CD4-positive, alpha-beta T cell treated with Interleukin-15 for 4 hours (primary cell): ENCODE measurements around the gene MTF2.
"Not testable (repeated sequence)": the region's sequence is repeated elsewhere in the genome, so short reads cannot be mapped to it uniquely, and the experiment has no call there.

Experiments
- DNase-seq: peaks from one replicate; pipeline ENCODE4 v3.0.0-alpha.2; 2020; ENCODE audit warnings: low spot score

MTF2 gene

DNA sequence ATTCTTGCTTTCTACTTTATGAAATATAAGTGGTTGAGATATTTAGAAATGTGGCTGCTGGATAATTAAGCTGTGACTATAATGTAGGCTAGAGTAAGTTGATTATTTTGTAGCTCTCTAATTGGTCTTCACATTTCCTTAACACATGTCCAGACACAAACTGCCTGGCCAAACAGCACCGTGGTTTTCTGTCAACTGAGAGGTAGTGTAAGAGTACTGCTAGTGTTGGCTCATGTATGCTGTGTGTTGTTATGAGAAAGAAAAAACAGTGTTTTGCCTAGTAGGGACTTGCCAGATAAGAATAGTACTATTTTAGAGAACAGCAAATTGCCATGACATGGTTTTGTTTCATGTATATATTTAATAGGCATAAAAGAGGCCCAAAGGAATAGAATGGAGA lies 64.1 kb downstream of the MTF2 start:
- DNase-seq: no peak

DNA sequence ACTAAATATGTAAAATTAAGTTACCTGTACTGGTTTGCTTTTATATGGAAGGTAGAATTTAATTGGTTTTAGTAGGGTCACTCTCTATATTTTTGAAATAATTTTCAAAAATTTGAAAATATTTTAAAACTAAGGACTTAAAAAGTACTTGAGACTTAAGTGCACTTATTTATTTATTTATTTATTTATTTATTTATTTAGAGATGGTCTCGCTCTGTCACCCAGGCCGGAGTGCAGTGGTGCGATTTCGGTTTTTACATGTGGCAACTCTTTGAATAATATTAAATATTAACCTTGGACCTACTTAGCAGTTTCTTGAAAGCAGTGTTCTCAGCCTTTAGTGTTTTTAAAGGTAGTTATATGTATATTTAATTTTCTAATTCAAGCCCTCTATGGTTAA lies 64.7 kb downstream of the MTF2 start:
- DNase-seq: no peak

DNA sequence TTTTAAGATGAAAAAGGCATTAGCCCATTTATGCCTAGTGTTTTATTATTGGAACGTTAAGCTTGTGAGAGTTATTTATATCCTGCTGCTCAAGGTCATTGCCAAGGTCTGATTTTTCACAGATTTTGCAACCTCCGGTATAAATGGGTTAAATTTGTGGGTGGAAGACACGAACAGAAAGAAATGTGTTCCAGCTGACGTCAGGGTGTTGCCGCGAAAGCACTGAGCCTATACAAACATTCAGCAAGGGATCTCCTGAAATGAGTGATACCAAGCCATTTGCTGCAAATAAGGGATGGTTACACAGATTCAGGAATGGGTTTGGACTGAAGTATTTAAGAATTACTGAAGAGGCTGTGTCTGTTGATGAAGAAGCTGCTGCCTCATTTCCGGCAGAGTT lies 68.9 kb downstream of the MTF2 start:
- no peak for DNase-seq

DNA sequence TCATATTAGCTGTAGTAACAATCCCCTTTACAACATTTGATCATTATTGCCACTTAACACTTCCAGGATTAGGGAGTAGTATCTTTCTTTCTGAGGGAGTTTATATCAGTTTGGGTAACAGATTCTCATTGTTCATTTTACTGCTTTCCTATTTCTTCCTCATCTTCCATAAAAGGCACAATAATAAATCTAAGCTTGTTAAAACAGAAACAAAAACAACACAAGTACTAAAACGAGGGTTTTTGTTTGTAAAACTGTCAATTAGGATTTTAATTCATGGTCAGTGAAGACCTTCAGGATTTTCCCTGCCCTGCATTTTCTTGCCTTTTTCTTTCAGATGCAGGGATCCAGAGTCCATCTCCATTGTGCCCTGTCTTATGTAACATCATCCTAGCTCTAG lies 71.6 kb downstream of the MTF2 start:
- no peak for DNase-seq

- DNase-seq: no peak
These were observed 72.4 kb downstream of the MTF2 start for GRCh38 chr1:93151474-93151873.

- DNase-seq: no peak
These were observed 73.8 kb downstream of the MTF2 start for GRCh38 chr1:93152835-93153234.

- DNase-seq: no peak
These were observed 75.8 kb downstream of the MTF2 start for GRCh38 chr1:93154898-93155297.

GRCh38 chr1:93155335-93155734 lies 76.3 kb downstream of the MTF2 start:
- DNase-seq: no peak

DNA sequence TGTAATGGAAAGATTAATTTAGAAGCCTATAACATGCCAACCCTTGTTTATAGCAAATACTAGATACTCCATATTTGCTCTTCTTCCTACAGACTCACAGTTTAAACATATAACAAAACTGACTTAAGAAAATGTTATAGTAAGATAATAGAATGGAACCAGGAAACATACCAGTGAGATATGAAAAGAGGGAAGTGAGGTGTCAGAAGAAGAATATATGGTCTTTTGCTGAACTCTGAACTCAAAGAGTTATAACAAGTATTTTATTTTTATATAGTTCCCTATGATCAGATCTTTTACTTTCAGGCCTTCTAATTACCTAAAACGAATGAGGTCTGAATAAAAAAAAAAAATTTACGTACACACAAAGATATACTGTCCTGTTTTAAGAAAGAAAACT lies 80.3 kb downstream of the MTF2 start:
- no peak for DNase-seq

- DNase-seq: not testable (repeated sequence)
These were observed 84.2 kb downstream of the MTF2 start for GRCh38 chr1:93163314-93163713.

DNA sequence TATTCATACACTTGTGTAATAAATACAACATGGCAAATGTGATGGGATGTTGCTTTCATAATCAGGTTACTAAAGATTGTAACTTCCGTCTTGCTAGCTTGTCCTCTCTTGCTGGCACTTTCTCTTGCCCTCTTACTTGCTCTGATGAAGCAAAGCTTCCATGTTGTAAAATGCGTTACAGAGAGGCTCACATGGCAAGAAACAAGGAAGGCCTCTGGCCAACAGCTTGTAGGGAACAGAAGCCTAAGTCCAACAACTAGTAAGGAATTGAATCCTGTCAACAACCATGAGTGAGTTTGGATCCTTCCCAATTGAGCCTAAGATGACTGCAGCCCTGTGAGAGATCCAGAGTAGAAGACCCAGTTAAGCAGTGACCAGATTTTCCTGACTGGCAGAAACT lies 85.7 kb downstream of the MTF2 start:
- DNase-seq: no peak

GRCh38 chr1:93165895-93166294 lies 86.8 kb downstream of the MTF2 start:
- DNase-seq: not testable (repeated sequence)

DNA sequence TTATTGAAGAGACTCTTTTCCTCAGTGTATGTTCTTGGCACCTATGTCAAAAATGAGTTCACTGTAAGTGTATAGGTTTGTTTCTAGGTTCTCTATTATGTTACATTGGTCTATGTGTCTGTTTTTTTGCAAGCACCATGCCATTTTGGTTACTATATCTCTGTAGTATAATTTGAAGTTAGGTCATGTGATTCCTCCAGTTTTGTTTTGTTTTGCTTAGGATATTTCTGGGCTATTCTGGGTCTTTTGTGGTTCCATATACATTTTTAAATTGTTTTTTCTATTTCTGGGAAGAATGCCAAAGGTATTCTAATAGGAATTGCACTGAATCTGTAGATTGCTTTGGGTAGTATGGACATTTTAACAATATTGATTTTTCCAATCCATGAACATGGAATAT lies 87.9 kb downstream of the MTF2 start:
- DNase-seq: no peak

- DNase-seq: not testable (repeated sequence)
These were observed 91.1 kb downstream of the MTF2 start for GRCh38 chr1:93170141-93170678.

GRCh38 chr1:93171549-93172034 lies 92.5 kb downstream of the MTF2 start:
- no peak for DNase-seq

DNA sequence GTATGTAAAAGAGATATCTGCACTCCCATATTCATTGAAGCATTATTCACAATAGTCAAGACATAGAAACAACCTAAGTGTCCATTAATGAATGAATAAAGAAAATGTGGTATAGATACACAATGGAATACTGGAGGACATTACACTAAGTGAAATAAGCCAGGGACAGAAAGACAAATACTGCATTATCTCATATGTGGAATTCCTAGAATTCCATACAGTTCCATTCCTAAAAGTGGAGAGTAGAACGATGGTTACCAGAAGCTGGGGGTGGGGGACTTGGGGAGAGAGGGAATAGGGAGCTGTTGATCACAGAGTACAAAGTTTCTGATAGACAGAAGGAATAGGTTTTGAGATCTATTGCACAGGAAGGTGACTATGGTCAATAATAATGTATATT lies 93.7 kb downstream of the MTF2 start:
- no peak for DNase-seq

DNA sequence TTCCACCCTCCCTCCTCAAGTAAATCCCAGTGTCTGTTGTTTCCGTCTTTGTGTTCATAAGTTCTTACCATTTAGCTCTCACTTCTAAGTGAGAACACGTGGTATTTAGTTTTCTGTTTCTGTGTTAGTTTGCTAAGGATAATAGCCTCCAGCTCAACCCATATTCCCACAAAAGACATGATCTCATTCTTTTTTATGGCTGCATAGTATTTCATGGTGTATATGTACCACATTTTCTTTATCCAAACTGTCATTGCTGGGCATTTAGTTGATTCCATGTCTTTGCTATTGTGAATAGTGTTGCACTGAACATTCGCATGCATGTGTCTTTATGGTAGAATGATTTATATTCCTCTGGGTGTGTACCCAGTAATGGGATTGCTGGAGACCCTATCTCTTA lies 95.6 kb downstream of the MTF2 start:
- DNase-seq: not testable (repeated sequence)

GRCh38 chr1:93177991-93178390 lies 98.9 kb downstream of the MTF2 start:
- no peak for DNase-seq

DNA sequence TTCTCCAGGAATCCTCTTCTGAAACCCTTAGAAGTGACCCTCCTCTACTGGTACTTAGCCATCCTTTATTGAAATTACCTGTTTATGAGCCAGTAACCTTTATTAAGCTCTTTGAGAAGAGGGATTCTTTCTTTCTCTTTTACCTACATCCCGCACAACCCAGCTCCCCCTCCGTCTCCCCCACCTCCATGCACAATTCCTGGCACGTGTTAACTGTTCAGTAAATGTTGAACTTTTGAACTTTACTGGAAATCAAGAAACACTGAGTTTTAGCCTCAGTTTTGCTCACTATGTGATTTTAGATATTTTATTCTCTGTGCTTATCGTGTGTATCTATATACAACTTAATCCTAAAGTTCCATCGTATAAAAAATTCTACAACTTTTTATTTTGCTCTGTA lies 99.3 kb downstream of the MTF2 start:
- no peak for DNase-seq

DNA sequence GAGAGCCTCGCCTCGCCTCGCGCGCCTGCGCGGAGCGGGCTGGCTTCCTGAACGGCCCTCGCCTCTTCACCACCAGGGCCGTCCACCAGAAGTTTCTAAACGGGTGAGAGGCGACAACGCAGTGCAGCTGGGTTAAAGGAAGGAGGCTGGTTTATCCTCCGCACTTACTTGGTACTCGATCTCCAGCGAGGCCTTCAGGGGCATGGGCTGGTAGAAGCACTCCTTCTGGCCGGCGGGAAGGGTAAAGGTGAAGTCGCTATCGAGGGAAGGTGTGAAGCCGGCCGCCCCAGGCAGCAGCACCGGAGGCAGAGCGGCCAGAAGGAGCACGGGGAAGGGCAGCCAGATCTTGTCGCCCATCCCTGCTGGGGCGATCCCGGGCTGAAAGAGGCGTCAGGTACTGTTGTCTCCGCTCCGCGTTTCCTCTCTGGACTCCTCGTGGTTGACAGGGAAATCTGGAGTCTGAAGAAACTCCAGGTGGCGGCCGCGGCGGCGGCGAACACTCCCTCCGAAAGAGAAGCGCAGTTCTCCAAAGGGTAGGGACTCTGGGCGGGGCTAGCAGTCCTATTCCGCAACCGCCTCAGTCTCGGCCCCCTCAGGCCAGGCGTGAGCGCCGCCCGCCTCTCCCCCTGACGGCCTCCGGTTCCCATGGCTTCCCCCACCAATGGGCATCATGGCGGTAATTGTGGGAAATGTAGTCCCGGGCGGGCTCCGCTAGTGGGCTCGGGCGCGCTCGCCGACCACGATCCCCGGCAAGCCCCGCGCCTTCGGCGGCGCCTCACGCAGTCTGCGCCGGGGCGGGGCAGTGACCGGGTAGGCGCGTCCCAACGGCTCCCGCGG lies 101.0 kb downstream of the MTF2 start, which contains the start of gene TMED5:
TSS of gene TMED5 (minus strand) at position 528 of the 837 bp plus-strand sequence. CDS start at position 357, 171 bp downstream.
- DNase-seq: peak; percentile 97

GRCh38 chr1:93180723-93181613 lies 101.9 kb downstream of the MTF2 start, which contains the start of gene CCDC18:
TSS of gene CCDC18 (plus strand) at chr1:93180724. CDS start at chr1:93183362, 2,638 bp downstream.
- peak; percentile 37 for DNase-seq

DNA sequence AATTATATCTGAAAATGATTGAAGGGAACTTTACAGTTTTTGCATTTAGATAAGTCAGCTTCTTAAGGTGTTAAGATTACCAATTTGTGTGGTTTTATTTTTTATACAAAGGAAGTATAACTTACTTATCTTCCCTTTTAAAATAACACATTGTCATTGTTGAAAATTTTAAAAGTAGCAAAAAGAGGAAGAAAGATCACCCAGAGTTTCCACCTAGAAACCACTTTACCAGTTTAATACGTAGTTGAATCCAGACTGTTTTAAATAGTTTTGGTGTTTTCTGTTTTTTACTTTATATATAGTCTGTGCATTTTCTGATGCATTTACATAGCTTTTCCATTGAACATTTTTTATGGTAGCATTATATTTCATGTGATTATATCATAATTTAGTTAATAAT lies 107.6 kb downstream of the MTF2 start:
- no peak for DNase-seq
